ENCODE results near the gene PARD3B. TPM values are rescaled to one million over a fixed set of nuclear protein-coding genes. Genes with fewer than 3 reads are reported as not detected.

The PARD3B gene
- total RNA-seq, 1 donor from 2014 or later: 6.5 TPM

GRCh38 chr2:205568620-205569019 is 1023.3 kb downstream of the PARD3B start:
- no peak for DNase-seq (ENCODE audit: low read depth)
- Histone ChIP-seq H3K4me3 (ENCODE audit: low read depth, low read length) (no peak overlapping the region), H3K36me3 (ENCODE audit: control insufficient read depth, insufficient read depth, low read length) (no peaks in the 10 kb centered on the region), H3K27me3 (ENCODE audit: control insufficient read depth, insufficient read depth, low read length) (no peaks in the 10 kb centered on the region)
- no peak for TF ChIP-seq CTCF (IDR thresholded peaks at IDR 0.05; ENCODE audit: insufficient read depth, low read length, poor library complexity, severe bottlenecking)

GRCh38 chr2:205570648-205571047 is 1025.4 kb downstream of the PARD3B start:
- H3K4me3 ChIP-seq (ENCODE audit: low read depth, low read length): no peak overlapping the region
- H3K36me3 ChIP-seq (ENCODE audit: control insufficient read depth, insufficient read depth, low read length): no peaks in the 10 kb centered on the region
- no peak for DNase-seq (ENCODE audit: low read depth)
- H3K27me3 ChIP-seq (ENCODE audit: control insufficient read depth, insufficient read depth, low read length): no peaks in the 10 kb centered on the region
- TF ChIP-seq CTCF (IDR thresholded peaks at IDR 0.05; ENCODE audit: insufficient read depth, low read length, poor library complexity, severe bottlenecking): no peak

GRCh38 chr2:205571360-205571959 is 1026.2 kb downstream of the PARD3B start:
- TF ChIP-seq CTCF (IDR thresholded peaks at IDR 0.05; ENCODE audit: insufficient read depth, low read length, poor library complexity, severe bottlenecking): no peak
- DNase-seq (ENCODE audit: low read depth): no peak
- H3K36me3 ChIP-seq (ENCODE audit: control insufficient read depth, insufficient read depth, low read length): no peaks in the 10 kb centered on the region
- H3K27me3 ChIP-seq (ENCODE audit: control insufficient read depth, insufficient read depth, low read length): no peaks in the 10 kb centered on the region
- no peak overlapping the region for H3K4me3 ChIP-seq (ENCODE audit: low read depth, low read length)

GRCh38 chr2:205574001-205574400 is 1028.7 kb downstream of the PARD3B start:
- no peaks in the 10 kb centered on the region for H3K27me3 ChIP-seq (ENCODE audit: control insufficient read depth, insufficient read depth, low read length)
- no peaks in the 10 kb centered on the region for H3K36me3 ChIP-seq (ENCODE audit: control insufficient read depth, insufficient read depth, low read length)
- no peak for DNase-seq (ENCODE audit: low read depth)
- TF ChIP-seq CTCF (IDR thresholded peaks at IDR 0.05; ENCODE audit: insufficient read depth, low read length, poor library complexity, severe bottlenecking): no peak
- no peak overlapping the region for H3K4me3 ChIP-seq (ENCODE audit: low read depth, low read length)

GRCh38 chr2:205579335-205579734 is 1034.1 kb downstream of the PARD3B start:
- no peak for DNase-seq (ENCODE audit: low read depth)
- no peak overlapping the region for H3K4me3 ChIP-seq (ENCODE audit: low read depth, low read length)
- no peaks in the 10 kb centered on the region for H3K27me3 ChIP-seq (ENCODE audit: control insufficient read depth, insufficient read depth, low read length)
- TF ChIP-seq CTCF (IDR thresholded peaks at IDR 0.05; ENCODE audit: insufficient read depth, low read length, poor library complexity, severe bottlenecking): no peak
- no peaks in the 10 kb centered on the region for H3K36me3 ChIP-seq (ENCODE audit: control insufficient read depth, insufficient read depth, low read length)

Measured in kidney epithelial cell (primary cell).